ENCODE data around the gene CRLF2.
"Not testable (repeated sequence)": the region's sequence is repeated elsewhere in the genome, so short reads cannot be mapped to it uniquely, and the experiment has no call there.

CRLF2 gene

DNA sequence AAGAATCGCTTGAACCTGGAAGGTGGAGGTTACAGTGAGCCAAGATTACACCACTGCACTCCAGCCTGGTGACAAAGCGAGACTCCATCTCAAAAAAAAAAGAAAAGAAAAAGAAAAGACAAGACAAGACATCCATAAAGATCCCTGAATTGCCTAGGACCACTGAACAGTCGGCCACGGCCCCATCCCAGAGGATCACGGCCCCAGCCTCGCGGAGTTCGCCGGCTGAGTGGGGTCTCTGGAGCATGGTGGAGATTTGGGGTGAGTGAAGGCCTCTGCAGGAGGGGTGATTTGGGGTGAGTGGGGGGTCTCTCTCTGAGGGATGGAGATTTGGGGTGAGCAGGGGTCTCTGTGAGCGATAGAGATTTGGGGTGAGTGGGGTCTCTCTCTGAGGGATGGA lies 28.1 kb upstream of the CRLF2 start:
- H3K4me1 ChIP-seq (ENCODE audit: control insufficient read depth, insufficient read depth, low read length); H3K27ac ChIP-seq (ENCODE audit: insufficient read depth, low read depth, low read length, poor library complexity, severe bottlenecking); H3K4me3 ChIP-seq (ENCODE audit: insufficient read depth, low read depth, low read length); H3K27me3 ChIP-seq (ENCODE audit: control insufficient read depth, insufficient read depth, low read length, poor library complexity, severe bottlenecking); H3K9me3 ChIP-seq (ENCODE audit: control insufficient read depth, low read length); H3K36me3 ChIP-seq (ENCODE audit: control insufficient read depth, insufficient read depth, low read length): not testable (repeated sequence)
- 77 to 87% methylated on average over 9 to 10 of the region's 10 CpGs for WGBS, 2 experiments

DNA sequence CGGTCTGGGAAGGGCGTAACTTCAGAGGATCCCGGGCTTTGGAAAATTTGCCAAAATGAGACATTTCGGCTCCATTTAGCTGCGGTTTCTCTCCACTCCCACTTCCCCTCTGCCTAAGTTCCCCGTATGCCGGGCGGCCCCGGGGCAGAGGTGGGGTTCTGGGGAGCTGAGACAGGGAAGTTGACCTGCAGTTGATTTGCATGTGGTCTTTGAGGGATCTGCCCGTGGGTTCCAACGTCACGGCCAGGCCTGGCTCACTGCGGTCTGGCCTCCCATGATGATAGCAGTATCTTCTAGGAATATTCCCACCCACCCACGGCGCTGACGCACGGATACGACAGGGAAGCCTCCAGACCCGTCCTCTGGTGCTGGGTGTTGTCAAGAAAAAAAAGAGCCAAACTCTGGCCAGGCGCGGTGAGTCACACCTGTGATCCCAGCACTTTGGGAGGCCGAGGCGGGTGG lies 27.3 kb upstream of the CRLF2 start:
- Histone ChIP-seq H3K9me3 (ENCODE audit: control insufficient read depth, low read length) (no peaks in the 10 kb centered on the region), H3K27ac (ENCODE audit: insufficient read depth, low read depth, low read length, poor library complexity, severe bottlenecking) (no peak overlapping the region), H3K27me3 (ENCODE audit: control insufficient read depth, insufficient read depth, low read length, poor library complexity, severe bottlenecking) (no peaks in the 10 kb centered on the region), H3K4me3 (ENCODE audit: insufficient read depth, low read depth, low read length) (no peak overlapping the region), H3K36me3 (ENCODE audit: control insufficient read depth, insufficient read depth, low read length) (no peaks in the 10 kb centered on the region), H3K4me1 (ENCODE audit: control insufficient read depth, insufficient read depth, low read length) (no peaks in the 10 kb centered on the region)
- WGBS, 2 experiments: 93 to 94% methylated on average over 23 of the region's 23 CpGs

DNA sequence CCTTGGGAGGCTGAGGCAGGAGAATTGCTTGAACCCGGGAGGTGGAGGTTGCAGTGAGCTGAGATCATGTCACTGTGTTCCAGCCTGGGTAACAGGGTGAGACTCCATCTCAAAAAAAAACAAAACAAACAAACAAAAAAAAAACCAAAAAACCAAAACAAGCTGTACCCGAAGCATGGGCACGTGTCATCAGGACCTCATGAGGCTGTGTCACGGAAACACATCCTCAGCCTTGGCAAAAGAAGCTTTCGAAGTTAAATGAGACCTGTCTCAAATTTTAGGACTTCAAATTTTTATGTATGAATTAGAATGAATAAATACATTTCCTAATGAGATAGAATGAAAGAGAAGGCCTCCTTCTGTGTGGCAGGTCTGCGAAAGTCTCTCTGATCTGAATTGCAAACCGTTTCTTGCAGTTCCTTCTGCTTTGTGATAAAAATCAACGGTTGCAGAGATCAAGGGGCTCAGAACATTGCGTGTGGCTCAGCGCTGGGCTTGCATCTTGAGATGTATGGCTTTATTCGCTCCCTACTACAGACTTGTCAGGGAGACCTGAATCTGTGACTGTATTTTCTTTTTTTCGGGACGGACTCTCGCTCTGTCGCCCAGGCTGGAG lies 19.5 kb upstream of the CRLF2 start:
- H3K27ac ChIP-seq (ENCODE audit: insufficient read depth, low read depth, low read length, poor library complexity, severe bottlenecking): no peak overlapping the region
- no peaks in the 10 kb centered on the region for H3K9me3 ChIP-seq (ENCODE audit: control insufficient read depth, low read length)
- WGBS, 2 experiments: 78 to 83% methylated on average over 14 to 15 of the region's 15 CpGs
- H3K4me1 ChIP-seq (ENCODE audit: control insufficient read depth, insufficient read depth, low read length): no peaks in the 10 kb centered on the region
- no peaks in the 10 kb centered on the region for H3K36me3 ChIP-seq (ENCODE audit: control insufficient read depth, insufficient read depth, low read length)
- H3K4me3 ChIP-seq (ENCODE audit: insufficient read depth, low read depth, low read length): no peak overlapping the region
- H3K27me3 ChIP-seq (ENCODE audit: control insufficient read depth, insufficient read depth, low read length, poor library complexity, severe bottlenecking): no peaks in the 10 kb centered on the region

DNA sequence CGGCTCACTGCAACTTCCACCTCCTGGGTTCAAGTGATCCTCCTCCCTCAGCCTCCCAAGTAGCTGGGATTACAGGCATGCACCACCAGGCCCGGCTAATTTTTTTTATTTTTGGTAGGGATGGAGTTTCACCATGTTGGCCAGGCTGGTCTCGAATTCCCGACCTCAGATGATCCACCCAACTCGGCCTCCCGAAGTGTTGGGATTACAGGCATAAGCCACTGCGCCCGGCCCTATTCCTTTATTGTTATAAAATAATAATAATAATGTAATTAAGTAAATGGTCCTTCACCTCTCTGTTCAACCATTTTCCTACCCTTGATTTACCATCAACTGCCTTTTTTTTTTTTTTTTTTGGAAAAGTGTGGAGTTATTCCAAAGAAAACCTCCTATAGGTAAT lies 15.7 kb upstream of the CRLF2 start:
- not testable (repeated sequence) for H3K4me1 ChIP-seq (ENCODE audit: control insufficient read depth, insufficient read depth, low read length); H3K36me3 ChIP-seq (ENCODE audit: control insufficient read depth, insufficient read depth, low read length); H3K4me3 ChIP-seq (ENCODE audit: insufficient read depth, low read depth, low read length); H3K27me3 ChIP-seq (ENCODE audit: control insufficient read depth, insufficient read depth, low read length, poor library complexity, severe bottlenecking); H3K27ac ChIP-seq (ENCODE audit: insufficient read depth, low read depth, low read length, poor library complexity, severe bottlenecking); H3K9me3 ChIP-seq (ENCODE audit: control insufficient read depth, low read length)
- WGBS, 2 experiments: 87 to 97% methylated on average over 6 of the region's 8 CpGs

DNA sequence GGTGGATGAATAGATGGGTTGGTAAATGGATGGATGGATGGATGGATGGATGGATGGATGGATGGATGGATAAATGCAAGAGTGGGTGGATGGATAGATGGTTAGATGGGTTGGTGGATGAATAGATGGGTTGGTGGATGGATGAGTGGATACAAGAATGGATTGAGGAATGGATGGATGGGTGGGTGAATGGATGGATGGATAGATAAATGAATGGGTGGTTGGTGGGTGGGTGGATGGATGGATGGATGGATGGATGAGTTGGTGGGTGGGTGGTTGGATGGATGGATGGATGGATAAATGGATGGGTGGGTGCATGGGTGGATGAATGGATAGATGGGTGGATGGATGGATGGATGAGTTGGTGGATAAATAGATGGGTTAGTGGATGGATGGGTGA lies 13.8 kb upstream of the CRLF2 start:
- Histone ChIP-seq H3K36me3 (ENCODE audit: control insufficient read depth, insufficient read depth, low read length) (no peaks in the 10 kb centered on the region), H3K4me3 (ENCODE audit: insufficient read depth, low read depth, low read length) (no peak overlapping the region), H3K27ac (ENCODE audit: insufficient read depth, low read depth, low read length, poor library complexity, severe bottlenecking) (no peak overlapping the region), H3K4me1 (ENCODE audit: control insufficient read depth, insufficient read depth, low read length) (no peaks in the 10 kb centered on the region), H3K9me3 (ENCODE audit: control insufficient read depth, low read length) (no peaks in the 10 kb centered on the region), H3K27me3 (ENCODE audit: control insufficient read depth, insufficient read depth, low read length, poor library complexity, severe bottlenecking) (no peaks in the 10 kb centered on the region)

DNA sequence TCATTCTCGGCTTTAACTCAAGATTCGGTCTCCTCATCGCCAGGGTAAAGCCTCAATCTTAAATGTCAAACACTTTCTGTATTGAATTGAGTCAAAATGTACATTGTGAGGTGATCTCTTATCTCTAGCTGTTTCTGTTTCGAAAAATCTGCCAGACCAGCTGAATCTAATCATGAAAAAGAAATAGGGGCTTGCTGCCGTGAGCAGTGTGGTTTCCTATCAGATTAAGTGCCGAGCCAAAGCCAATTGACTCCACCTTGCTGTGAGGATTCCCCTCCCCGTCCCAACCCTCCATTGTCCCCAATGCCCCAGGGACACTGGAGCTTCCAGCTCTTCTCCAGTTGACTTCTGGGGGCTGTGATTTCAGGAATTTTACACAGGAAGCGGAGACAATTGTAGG lies 12.5 kb upstream of the CRLF2 start:
- Histone ChIP-seq H3K27ac (ENCODE audit: insufficient read depth, low read depth, low read length, poor library complexity, severe bottlenecking) (no peak overlapping the region), H3K9me3 (ENCODE audit: control insufficient read depth, low read length) (no peaks in the 10 kb centered on the region), H3K36me3 (ENCODE audit: control insufficient read depth, insufficient read depth, low read length) (no peaks in the 10 kb centered on the region), H3K4me3 (ENCODE audit: insufficient read depth, low read depth, low read length) (no peak overlapping the region), H3K4me1 (ENCODE audit: control insufficient read depth, insufficient read depth, low read length) (no peaks in the 10 kb centered on the region), H3K27me3 (ENCODE audit: control insufficient read depth, insufficient read depth, low read length, poor library complexity, severe bottlenecking) (no peaks in the 10 kb centered on the region)
- WGBS, 2 experiments: 48 to 51% methylated on average over 8 of the region's 8 CpGs

DNA sequence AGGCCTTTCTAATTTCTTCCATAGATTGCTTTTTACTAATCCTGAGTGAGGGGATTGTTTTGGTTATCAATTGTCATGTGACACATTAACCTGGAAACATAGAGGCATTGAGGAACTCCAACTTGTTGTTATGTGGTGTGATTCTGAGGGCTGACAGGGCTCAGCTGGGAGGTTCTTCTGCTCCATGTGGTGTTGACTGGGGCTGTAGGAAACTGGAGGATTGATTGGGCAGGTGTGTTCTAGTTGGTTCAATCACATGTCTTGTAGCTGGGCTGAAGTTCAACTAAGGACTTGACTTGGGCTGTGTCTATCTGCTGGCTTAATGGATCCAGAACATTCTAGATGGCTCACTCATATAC lies 10.8 kb upstream of the CRLF2 start:
- no peaks in the 10 kb centered on the region for H3K4me1 ChIP-seq (ENCODE audit: control insufficient read depth, insufficient read depth, low read length)
- no peaks in the 10 kb centered on the region for H3K36me3 ChIP-seq (ENCODE audit: control insufficient read depth, insufficient read depth, low read length)
- H3K27ac ChIP-seq (ENCODE audit: insufficient read depth, low read depth, low read length, poor library complexity, severe bottlenecking): no peak overlapping the region
- no peaks in the 10 kb centered on the region for H3K9me3 ChIP-seq (ENCODE audit: control insufficient read depth, low read length)
- no peaks in the 10 kb centered on the region for H3K27me3 ChIP-seq (ENCODE audit: control insufficient read depth, insufficient read depth, low read length, poor library complexity, severe bottlenecking)
- H3K4me3 ChIP-seq (ENCODE audit: insufficient read depth, low read depth, low read length): no peak overlapping the region

DNA sequence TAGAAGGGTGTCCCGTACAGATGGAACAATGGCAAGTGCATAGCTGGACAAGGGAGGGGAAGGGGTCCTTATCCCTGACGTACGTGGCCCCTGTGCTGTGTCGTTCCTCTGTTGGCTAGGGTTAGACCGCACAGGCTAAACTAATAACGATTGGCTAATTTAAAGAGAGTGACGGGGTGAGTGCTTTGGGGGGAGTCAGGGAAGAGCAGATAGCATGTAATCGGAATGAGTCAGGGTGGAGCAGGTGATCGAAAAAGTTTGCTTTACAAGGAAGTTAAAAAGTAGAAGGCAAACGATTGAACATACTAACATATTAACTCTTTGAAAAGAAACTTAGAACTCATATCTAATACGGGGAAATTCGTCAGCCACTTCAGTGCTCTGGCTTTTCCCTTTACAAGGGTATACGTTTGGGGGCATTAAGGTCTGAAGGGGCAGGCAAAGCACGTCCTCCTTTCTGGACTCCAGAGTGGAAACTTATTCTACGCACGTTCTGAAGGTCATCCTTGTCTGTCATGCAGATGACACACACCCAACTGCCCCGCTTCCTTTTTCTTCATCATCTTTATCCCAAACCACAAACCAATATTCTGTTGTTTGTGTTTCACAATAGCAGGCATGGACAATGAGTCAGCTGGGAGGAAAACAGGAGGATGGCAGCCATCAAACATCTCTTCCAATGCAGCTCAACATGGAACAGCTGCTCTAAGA lies 10.2 kb upstream of the CRLF2 start:
- H3K4me1 ChIP-seq (ENCODE audit: control insufficient read depth, insufficient read depth, low read length): no peaks in the 10 kb centered on the region
- H3K4me3 ChIP-seq (ENCODE audit: insufficient read depth, low read depth, low read length): no peak overlapping the region
- H3K27me3 ChIP-seq (ENCODE audit: control insufficient read depth, insufficient read depth, low read length, poor library complexity, severe bottlenecking): no peaks in the 10 kb centered on the region
- H3K36me3 ChIP-seq (ENCODE audit: control insufficient read depth, insufficient read depth, low read length): no peaks in the 10 kb centered on the region
- WGBS, 2 experiments: 94 to 95% methylated on average over 16 to 17 of the region's 17 CpGs
- no peak overlapping the region for H3K27ac ChIP-seq (ENCODE audit: insufficient read depth, low read depth, low read length, poor library complexity, severe bottlenecking)
- H3K9me3 ChIP-seq (ENCODE audit: control insufficient read depth, low read length): no peaks in the 10 kb centered on the region

DNA sequence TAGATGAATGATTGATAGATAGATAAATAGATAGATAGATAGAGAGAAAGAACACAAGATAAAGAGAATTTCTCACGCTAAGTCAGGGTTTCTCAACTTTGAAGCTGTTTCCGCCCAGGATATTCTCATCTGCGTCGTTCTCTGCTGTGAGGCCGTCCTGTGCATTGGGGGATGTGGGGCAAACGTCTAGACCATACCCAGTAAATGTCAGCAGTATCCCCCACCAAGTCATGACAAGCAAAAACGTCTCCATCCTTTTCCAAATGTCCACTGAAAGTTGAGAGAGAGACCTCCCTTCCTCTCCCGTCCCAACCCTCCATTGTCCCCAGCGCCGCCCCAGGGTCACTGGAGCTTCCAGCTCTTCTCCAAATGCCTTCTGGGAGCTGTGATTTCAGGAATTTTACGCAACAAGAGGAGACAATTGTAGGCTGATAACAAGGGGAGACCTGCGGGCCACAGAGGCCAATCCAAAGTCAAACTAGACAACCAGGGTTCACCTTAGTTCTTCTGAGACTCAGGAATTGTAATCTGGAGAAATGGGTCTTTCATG lies 8.9 kb upstream of the CRLF2 start:
- WGBS, 2 experiments: 86 to 87% methylated on average over 12 of the region's 12 CpGs
- no peaks in the 10 kb centered on the region for H3K9me3 ChIP-seq (ENCODE audit: control insufficient read depth, low read length)
- H3K27ac ChIP-seq (ENCODE audit: insufficient read depth, low read depth, low read length, poor library complexity, severe bottlenecking): no peak overlapping the region
- no peaks in the 10 kb centered on the region for H3K36me3 ChIP-seq (ENCODE audit: control insufficient read depth, insufficient read depth, low read length)
- no peaks in the 10 kb centered on the region for H3K27me3 ChIP-seq (ENCODE audit: control insufficient read depth, insufficient read depth, low read length, poor library complexity, severe bottlenecking)
- H3K4me3 ChIP-seq (ENCODE audit: insufficient read depth, low read depth, low read length): no peak overlapping the region
- H3K4me1 ChIP-seq (ENCODE audit: control insufficient read depth, insufficient read depth, low read length): no peaks in the 10 kb centered on the region

DNA sequence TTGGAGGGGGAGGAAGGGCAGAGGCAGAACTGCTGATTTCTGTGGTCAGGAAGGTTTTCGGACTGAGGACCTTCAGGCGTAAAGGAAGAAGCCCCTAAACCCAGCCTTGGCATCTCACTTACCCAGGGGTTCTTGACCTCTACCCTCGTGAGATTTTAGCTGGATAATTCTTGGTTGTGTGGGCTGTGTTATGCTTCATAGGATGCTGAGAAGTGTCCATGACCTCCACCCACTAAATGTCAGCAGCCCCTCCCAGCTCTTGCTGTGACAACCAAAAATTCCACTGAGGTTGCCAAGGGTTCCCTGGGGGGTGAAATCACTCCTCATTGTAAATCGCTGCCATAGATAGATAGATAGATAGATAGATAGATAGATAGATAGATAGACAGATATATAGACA lies 5.8 kb upstream of the CRLF2 start:
- no peak overlapping the region for H3K4me3 ChIP-seq (ENCODE audit: insufficient read depth, low read depth, low read length)
- no peaks in the 10 kb centered on the region for H3K4me1 ChIP-seq (ENCODE audit: control insufficient read depth, insufficient read depth, low read length)
- H3K27me3 ChIP-seq (ENCODE audit: control insufficient read depth, insufficient read depth, low read length, poor library complexity, severe bottlenecking): no peaks in the 10 kb centered on the region
- WGBS, 2 experiments: 88 to 96% methylated on average over 4 of the region's 4 CpGs
- no peaks in the 10 kb centered on the region for H3K36me3 ChIP-seq (ENCODE audit: control insufficient read depth, insufficient read depth, low read length)
- no peak overlapping the region for H3K27ac ChIP-seq (ENCODE audit: insufficient read depth, low read depth, low read length, poor library complexity, severe bottlenecking)
- no peaks in the 10 kb centered on the region for H3K9me3 ChIP-seq (ENCODE audit: control insufficient read depth, low read length)
